HEK293 (cell line): ENCODE measurements around the gene PMVK.

Experiments
- ZBTB17 ChIP-seq: fragments of 450-650 bp; formaldehyde crosslinking; IDR thresholded peaks from 2 replicates; pipeline ENCODE4 v1.5.1; 2016; ENCODE audit warnings: missing biosample characterization, missing genetic modification characterization
- ZBTB26 ChIP-seq: fragments of 450-650 bp; formaldehyde crosslinking; optimal IDR thresholded peaks from 2 replicates; pipeline ENCODE3; 2016; ENCODE audit warnings: missing biosample characterization, mild to moderate bottlenecking, missing genetic modification characterization
- ZBTB7A ChIP-seq: fragments of 450-650 bp; formaldehyde crosslinking; IDR thresholded peaks from 2 replicates; pipeline ENCODE4 v1.5.1; 2016; ENCODE audit warnings: low read depth, missing biosample characterization, missing genetic modification characterization
- ZNF24 ChIP-seq: fragments of 450-650 bp; formaldehyde crosslinking; IDR thresholded peaks from 2 replicates; pipeline ENCODE4 v1.5.1; 2016; ENCODE audit warnings: missing biosample characterization, missing genetic modification characterization
- ZNF416 ChIP-seq: fragments of 450-650 bp; formaldehyde crosslinking; IDR thresholded peaks from 2 replicates; pipeline ENCODE4 v1.5.1; 2016; ENCODE audit warnings: missing biosample characterization, missing genetic modification characterization
- ZNF704 ChIP-seq: fragments of 450-650 bp; formaldehyde crosslinking; IDR thresholded peaks from 2 replicates; pipeline ENCODE4 v1.5.1; 2016; ENCODE audit warnings: missing biosample characterization, missing genetic modification characterization

GRCh38 chr1:154963643-154964042, 27.1 kb upstream of the PMVK start:
- TF ChIP-seq ZNF416 (tag by site-specific recombination) (no peak), ZBTB17 (no peak), ZBTB7A (no peak), ZBTB26 (tag by site-specific recombination) (no peak), ZNF24 (tag by site-specific recombination) (no peak), ZNF704 (no peak)
